NCI-H146 (cell line): ENCODE data around the gene STMND1.
"Not testable (repeated sequence)": the region's sequence is repeated elsewhere in the genome, so short reads cannot be mapped to it uniquely, and the experiment has no call there.

Source experiments
- DNase-seq: peaks from one replicate; lab custom pipeline; 2025; lab: John Stamatoyannopoulos, UW

STMND1 gene

DNA sequence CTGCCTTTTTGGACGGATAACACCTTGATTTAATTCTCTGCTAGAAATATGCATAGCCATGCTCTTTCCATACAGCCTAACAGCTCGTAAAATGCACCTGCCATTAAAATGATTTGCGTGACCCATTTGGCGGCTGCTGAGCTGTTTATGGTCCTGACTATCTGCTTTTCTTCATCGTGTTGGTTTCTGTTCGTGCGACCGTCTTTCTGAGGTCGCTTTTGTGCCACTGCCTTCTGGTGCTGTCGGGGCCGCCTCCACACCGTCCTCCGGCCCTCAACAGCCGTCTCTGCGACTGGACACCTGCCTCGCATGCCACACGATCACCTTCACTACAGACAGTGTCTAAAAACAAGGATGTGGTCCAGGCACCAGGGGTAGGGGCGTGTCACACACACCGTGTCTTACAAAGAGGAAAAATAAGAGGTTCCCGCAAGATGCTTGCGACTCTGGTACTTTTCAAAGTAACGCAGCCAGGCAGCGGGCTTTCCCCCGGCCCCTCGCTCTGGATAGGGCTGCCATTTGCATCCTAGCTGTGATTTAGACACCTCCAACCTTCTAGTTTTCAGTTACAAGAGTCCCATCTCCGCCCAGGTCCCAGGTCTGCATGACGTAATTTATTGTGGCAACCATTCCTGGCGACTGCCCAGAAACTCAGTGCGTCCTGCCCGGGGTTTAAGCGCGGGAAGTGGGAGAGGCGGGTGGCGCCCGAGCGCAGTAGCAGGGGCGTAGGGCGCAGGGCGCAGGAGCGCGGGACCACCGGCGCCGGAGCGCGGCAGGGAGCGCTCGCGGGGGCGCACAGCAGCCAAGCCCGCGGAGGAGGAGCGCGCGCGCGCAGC, at the start of gene STMND1:
Gene STMND1 (plus strand): TSS at position 629 of the 836 bp plus-strand sequence. CDS start 208 bp downstream, outside the sequence.
- DNase-seq, result peak; percentile 26

DNA sequence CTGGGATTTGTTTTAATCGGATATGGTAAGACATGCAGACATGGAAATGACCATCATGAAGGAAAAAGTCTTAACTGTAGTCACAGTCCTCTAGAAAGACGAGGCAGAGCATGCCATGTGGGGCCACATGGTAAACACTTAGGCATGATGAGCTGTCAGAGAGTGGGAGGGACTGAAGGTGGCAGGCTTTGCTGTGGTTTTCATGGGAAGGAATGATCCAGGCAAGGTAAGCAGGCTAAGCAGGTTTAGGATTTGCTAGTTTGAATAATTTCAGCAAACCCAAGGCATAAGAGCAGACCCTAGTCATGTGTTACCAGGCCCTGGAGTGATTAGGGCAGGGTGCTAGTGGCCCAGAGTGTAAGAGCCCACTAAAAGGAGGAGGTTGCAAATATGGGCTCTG, 47.2 kb upstream of the STMND1 start:
- DNase-seq, result no peak

DNA sequence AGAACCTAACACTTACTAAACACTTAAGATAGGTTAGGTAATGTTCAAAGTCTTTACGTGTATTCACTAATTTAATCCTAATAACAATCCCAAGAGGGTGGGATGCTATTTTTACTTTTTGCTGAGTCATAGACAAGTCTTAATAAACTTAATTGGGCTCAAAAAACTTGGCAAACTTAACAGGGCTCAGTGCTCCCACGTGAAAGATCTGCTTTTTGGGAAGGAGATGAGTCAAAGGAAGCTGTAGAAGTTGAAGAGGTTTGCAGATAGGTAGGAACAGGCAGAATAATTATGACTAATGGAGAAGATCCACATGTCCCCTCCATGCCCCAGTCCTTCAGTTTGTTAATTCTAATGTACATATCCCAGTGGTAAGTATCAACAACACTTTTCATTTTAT, 44.5 kb upstream of the STMND1 start:
- no peak for DNase-seq

DNA sequence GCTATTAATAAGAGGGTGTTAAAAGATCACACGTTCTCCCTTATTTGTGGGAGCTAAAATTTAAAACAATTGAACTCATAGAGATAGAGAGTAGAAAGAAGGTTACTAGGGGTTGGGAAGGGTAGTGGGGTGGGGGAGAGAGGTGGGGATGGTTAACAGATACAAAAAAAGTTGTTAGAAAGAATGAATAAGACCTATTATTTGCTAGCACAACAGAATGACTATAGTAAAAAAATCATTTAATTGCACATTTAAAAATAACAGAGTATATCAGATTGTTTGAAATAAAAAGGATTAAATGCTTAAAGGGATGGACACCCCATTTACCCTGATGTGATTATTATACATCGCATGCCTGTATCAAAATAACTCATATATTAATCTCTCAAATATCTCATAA, 43.3 kb upstream of the STMND1 start:
- DNase-seq, result no peak

DNA sequence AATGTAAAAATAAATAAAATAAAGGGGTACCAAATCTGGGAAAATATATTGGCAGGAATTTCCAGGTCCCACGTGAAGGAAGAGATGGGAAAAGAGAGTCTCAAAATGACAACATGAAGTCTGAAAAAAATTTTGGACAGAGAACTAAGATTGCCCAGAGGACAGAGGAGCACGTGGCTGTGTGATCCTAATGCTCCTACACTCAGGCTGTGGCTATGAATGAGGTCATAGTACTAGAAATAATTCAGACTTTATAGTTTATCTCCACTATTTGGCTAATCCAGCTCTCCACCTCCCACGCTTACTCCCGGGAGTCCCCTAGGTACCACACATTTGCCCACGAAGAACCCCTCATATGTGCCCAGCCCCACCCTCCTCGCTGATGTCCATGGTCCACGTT, 42.8 kb upstream of the STMND1 start:
- DNase-seq, result no peak

DNA sequence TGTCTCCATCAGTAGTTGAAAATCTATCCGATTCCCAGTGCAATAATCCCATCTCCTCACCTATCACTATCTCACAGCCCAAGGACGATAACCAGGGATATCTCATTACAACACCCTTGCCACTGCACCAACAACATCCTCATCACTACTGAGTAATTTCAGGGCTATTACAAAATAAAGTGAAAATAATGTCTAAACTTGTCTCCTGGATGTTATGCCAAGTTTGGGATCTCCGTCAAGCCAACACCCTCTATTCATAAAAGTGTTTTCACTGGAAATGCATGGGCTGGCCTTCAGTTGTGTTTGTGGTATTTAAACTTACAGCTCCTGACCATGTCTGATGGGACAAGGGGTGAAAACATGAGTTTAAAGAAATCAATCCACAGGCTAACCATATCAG, 42.0 kb upstream of the STMND1 start:
- DNase-seq, result no peak

DNA sequence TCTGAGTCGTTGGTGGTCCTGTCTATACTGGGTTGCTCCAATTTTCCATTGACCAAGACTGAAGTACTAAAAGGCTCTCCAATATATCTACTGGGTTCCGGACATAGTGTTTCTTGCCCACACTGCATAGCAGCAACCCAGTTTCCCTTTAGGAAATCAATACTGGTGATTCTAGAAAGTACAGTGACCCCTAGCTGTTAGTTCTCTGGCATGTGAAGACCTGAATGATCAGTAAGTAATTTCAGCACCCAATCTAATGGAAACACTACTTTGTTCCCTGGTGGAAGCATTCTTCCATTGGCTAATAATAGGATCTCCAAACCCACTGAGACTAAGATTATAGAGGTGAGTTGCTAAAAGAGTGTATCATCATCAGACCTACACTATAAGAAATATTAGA, 40.8 kb upstream of the STMND1 start:
- no peak for DNase-seq

DNA sequence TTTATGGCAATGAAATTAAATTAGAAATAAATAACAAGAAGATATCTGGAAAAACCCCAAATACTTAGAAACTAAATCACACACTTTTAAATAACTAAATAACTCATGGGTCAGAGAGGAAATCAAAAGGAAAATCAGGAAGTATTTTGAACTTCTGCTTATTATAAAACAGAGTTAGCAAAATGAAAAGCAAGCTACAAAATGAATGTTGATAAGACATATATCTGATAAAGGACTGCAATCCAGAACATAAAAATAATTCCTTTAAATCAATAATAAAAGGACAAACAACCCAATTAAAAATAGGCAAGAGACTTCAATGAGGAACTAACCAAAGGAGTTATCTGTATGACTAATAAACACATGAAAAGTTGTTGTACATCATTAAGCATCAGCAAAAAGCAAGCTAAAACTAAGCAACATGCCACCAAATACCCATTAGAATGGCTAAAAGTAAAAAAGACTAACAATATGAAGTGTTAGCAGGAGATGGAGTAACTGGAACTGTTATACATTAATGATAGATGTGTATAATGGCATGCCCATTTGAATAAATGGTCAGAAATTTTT, 38.9 kb upstream of the STMND1 start:
- DNase-seq, result no peak

DNA sequence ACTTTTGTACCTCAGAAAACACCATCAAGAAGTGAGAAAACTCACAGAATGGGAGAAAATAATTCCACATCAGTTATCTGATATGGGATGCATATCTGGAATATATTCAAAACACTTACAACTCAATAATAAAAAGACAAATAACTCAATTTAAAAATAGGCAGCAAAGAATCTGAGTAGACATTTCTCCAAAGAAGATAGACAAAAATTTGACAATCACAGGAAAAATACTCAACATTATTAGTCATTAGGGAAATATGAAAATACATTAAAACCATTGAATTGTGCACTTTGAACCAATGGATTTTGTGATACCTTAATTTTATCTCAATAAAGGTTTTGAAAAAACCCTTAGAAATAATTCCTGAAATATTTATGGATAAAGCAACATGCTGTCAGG, 36.9 kb upstream of the STMND1 start:
- DNase-seq, result no peak

DNA sequence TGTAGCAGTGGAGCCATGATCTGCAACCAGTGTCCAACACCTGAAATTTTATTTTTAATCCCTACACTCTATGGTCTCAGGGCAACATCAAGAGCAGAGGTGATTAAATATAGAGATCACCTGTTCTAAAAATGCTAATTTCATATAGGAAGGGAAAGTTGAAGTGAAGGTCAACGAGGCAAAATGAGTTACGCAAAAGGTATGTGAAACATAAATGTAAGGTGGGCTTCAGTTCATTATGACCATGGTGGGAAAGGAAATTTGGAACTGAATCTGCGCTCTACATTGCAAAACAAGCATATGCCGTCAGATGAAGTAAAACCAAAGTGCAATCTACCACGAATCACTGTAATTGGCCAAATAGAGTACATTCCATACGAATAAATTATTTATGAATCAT, 35.2 kb upstream of the STMND1 start:
- DNase-seq, result no peak

DNA sequence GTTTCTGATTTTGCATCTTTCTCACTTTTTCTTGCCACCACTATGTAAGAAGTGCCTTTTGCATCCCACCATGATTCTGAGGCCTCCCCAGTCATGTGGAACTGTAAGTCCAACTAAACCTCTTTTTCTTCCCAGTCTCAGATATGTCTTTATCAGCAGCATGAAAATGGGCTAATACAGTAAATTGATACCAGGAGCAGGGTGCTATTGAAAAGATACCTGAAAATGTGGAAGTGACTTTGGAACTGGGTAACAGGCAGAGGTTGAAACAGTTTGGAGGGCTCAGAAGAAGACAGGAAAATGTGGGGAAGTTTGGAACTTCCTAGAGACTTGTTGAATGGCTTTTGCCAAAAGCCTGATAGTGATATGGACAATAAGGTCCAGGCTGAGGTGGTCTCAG, 32.9 kb upstream of the STMND1 start:
- not testable (repeated sequence) for DNase-seq

DNA sequence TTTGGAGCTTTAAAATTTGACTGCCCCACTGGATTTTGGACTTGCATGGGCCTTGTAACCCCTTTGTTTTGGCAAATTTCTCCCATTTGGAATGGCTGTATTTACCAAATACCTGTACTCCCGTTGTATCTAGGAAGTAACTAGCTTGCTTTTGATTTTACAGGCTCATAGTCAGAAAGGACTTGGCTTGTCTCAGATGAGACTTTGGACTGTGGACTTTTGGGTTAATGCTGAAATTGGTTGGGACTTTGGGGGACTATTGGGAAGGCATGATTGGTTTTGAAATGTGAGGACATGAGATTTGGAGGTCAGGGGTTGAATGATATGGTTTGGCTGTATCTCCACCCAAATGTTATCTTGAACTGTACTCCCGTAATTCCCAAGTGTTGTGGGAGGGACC, 31.4 kb upstream of the STMND1 start:
- not testable (repeated sequence) for DNase-seq

DNA sequence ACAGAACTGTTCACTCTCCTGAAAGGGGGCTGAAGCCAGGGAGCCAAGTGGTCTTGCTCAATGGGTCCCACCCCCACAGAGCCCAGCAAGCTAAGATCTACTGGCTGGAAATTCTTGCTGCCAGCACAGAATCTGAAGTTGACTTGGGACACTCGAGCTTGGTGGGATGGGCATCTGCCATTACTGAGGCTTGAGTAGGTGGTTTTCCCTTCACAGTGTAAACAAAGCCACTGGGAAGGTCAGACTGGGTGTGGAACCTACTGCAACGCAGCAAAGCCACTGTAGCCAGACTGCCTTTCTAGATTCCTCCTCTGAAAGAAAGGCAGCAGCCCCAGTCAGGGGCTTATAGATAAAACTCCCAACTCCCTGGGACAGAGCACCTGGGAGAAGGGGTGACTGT, 28.3 kb upstream of the STMND1 start:
- DNase-seq, result not testable (repeated sequence)

DNA sequence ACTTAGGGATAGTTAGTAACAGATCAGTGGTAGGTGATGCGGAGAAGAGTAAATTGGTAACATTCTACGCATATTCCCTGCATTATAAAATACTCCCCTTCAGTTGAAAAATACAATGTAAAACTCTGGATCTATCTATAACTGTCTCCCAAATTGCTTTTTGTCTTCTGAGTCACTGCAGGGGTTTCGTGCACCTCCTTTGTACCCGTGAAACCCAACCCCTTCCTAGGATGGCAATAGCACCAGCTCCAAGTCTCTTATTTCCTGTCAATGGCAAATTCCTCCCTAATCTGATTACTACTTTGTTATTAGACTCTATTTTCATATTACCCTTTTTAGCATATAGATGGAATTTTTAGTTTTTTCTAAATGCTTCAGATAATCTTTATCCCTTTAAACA, 20.6 kb upstream of the STMND1 start:
- DNase-seq, result no peak

DNA sequence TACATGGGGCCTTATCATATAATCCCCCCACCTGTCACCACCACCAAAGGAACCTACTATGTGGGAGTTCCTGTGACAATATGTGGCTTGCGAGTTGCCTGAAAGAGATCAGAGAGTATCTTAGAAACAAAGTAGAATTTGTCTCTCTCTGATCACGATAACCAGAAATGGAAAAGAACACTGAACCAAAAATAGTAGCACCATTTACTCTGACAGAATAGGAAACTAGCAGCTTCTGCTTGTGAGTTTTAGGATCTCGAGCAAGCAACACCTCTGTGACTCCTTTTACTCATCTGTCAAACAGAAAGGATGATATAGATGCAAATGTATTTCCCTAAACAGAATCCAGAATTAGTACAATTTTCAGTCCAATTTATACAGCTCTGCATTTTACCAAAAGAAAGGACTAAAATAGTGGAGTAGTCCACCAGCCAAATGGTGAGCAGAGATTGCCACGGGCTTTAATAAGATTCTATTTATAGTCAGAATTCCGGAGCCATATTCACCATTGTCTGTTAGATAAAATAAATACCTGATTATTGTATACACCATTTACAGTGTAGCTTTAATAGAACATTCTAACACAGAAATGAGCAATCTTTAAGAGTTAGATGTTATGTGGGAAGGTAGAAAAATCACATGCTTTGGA, 19.9 kb upstream of the STMND1 start:
- DNase-seq, result no peak

DNA sequence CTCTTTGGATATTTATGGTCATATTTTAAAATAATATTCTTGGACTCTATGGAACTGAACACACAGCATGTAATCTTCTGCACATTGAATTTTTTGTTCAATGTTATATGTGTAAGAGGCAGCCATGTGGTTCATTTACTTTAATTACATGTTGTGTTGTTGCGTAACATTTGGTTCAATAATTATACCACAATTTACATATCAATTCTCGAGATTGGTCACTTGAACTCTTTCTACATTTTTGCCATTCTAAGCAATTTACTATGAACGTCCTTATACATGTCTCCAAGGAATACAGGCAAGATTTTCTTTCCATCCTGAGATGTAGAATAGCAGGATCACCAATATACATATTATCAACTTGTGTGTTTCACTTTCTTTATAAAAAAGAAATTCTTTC, 18.5 kb upstream of the STMND1 start:
- no peak for DNase-seq

DNA sequence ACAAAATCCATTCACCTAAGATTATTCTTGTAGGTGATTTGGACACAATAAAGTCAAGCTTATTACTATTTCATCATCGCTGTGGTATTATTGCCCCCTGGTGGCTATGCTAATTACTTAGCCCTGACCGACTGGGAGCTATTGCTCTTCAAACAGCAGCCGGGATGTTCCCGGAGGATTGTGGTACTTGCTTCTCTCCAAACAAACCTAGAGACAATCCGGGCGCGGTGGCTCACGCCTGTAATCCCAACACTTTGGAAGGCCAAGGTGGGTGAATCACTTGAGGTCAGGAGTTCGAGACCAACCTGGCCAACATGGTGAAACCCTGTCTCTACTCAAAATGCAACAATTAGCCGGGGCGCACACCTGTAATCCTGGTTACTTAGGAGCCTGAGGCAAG, 15.4 kb upstream of the STMND1 start:
- peak; percentile 10 for DNase-seq

DNA sequence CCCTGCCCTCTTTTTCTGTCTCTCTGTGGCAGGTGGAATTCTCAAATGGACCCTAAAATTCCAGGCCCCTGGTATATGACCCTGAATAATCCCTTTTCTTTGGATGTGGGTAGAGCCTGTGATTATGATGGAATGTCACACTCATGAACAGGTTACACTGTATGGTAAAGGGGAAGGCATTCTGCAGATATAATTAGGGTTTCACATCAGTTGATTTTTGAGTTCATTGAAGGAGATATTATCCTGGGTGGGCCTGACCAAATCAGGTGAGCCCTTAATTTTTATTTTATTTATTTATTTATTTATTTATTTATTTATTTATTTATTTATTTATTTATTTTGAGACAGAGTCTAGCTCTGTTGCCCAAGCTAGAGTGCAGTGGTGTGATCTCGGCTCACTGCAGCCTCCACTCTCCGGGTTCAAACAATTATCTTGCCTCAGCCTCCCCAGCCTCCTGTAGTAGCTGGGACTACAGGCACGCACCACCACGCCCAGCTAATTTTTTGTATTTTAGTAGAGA, 13.7 kb upstream of the STMND1 start:
- DNase-seq, result no peak

DNA sequence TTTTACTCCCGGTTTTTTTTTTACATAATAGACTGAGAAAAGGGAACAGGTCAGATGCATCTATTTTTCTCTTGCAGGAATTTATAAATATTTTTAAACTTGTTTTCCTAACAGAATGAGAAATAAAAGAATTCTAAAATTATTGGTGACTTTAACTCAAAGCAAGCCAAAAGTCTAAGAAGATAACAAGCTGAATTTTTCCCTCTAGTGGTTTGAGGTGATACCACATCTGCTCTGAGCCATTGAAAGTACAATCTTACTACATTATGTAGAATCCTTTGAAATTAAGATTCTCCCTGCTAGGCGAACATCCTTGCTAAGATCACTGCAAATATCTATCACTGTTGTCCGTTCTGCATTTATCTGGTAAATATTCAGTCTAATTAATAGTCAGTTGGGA, 10.7 kb upstream of the STMND1 start:
- no peak for DNase-seq

DNA sequence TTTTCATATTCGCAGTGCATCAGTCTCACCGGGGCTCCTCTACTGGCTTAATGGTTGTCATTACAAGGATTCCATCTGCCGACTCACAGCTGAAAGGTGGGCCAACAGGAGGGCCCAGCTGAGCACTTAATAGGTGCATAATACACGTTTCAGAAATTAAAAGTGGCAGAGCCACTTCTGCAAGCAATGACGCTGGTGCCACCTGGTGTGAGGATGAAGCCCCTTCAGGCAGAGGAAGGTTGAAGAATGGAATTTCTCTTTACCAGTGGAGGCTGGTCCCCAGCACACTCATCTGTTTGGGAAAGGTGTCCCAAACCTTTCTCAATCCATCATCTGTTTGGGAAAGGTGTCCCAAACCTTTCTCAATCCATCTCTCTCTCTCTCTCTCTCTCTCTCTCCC, 8.2 kb upstream of the STMND1 start:
- DNase-seq, result no peak

DNA sequence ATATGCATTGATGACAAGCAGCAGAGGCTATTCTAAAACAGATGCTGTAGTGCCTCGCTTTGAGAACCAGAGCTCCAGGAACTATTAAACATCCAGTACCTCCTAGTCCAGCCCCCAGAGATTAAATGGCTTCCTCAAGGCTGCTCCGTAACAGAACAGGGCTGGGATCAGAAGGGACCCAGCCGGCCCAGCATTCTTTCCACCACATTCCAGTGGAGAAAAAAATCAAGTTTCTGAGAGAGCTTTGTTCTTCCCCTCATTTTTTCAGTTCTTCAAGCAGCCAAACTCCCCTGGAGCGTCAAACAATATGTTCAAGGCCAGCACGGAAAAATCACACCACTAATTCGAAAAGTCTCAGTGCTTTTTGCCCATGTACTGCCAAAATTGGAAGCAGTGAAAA, 5.8 kb upstream of the STMND1 start:
- no peak for DNase-seq

DNA sequence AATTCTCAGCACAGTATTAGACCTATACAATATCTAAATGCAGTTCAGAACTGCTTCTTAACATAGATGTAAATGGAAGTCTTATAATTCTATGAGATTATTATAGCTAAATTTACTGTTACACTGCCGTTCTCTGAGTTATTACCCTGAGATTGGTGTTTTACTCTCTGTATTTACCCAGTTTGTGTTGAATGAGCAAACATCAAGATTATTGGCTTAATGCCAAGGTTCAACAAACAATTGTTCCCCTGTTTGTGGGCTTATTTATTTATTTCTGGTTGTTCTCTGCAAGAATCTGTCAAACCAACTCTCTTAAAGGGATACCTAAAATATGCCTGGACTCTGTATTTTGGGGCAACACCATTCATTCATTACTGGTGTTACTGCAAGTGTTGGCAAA, 5.2 kb upstream of the STMND1 start:
- no peak for DNase-seq

DNA sequence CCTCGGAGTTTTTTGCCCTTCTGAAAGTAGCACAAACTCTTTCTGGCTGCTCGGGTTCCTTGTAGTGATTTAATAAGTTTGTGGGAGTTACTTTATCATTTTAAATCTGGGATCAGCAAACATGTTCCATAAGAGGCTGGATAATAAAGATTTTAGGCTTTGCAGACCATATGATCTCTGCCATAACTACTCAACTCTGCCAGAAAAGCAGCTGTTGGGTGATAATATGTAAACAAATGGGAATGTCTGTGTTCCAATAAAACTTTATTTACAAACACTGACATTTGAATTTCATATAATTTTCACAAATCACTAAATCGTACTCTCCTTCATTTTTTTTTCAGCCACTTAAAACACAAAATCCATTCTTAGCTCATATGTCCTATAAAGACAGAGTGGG, 3.9 kb upstream of the STMND1 start:
- no peak for DNase-seq
